ENCODE results near the gene USP22.

- TF ChIP-seq CTCF (IDR thresholded peaks at IDR 0.05), result no peak
- no peak for TF ChIP-seq EZH2 (IDR thresholded peaks at IDR 0.05)
Observed at GRCh38 chr17:20982589-20983358, 60.0 kb downstream of the USP22 start.

Data from neural progenitor cell (in vitro differentiated cells).